Astrocyte (in vitro differentiated cells and primary cell): Measurements from ENCODE around the gene ABHD12.

ENCODE experiments used
- CTCF ChIP-seq: IDR thresholded peaks from 2 replicates; pipeline ENCODE4 v1.5.1; 2011; ENCODE audit warnings: low read depth, mild to moderate bottlenecking, inconsistent platforms, low read length, moderate library complexity; ENCODE audit not compliant: insufficient read depth
- EZH2 ChIP-seq: IDR thresholded peaks from 2 replicates; pipeline ENCODE4 v1.6.1; 2012; ENCODE audit warnings: mild to moderate bottlenecking, low read length, inconsistent platforms; ENCODE audit not compliant: insufficient read depth

- no peak for TF ChIP-seq CTCF
- TF ChIP-seq EZH2 = no peak
Measured at GRCh38 chr20:25344634-25345033, 46.0 kb downstream of the ABHD12 start.
